ENCODE results near the gene CDH22. TPM values are rescaled to one million over a fixed set of nuclear protein-coding genes. Genes with fewer than 3 reads are reported as not detected.

The CDH22 gene
- total and polyA plus RNA-seq, 10 of the 15 experiments (the other 5 are each of a cell fraction or from before 2014, with no cell fraction given), result not detected

DNA sequence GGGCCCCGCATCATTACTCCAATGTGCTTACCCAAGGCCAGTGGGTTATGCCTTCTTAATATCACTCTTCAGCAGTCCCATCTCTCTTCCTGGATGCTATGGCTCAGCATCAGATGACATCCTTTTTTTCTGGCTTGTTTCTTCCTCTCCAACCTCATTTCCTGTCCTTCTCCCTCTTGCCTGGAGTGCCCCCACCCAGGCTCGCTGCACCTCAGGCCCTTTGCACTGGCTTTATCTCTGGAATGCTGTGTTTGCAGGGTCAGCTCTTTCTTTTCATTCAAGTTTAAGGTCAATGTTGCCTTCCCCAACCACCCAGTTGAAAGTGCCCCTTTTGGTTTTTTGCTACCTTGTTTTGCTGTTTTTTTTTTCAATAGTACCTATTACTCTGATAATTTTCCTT, 153.5 kb downstream of the CDH22 start (continued):
- TF ChIP-seq, protein P1, sequence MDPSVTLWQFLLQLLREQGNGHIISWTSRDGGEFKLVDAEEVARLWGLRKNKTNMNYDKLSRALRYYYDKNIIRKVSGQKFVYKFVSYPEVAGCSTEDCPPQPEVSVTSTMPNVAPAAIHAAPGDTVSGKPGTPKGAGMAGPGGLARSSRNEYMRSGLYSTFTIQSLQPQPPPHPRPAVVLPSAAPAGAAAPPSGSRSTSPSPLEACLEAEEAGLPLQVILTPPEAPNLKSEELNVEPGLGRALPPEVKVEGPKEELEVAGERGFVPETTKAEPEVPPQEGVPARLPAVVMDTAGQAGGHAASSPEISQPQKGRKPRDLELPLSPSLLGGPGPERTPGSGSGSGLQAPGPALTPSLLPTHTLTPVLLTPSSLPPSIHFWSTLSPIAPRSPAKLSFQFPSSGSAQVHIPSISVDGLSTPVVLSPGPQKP (IDR thresholded peaks at IDR 0.05; ENCODE audit: low read depth, low read length), result no peak
- TF ChIP-seq BCL11A (IDR thresholded peaks at IDR 0.05; ENCODE audit: low read depth, low read length), result no peak
- TF ChIP-seq KLF5 (IDR thresholded peaks at IDR 0.05; ENCODE audit: partially characterized antibody), result no peak
- no peak for TF ChIP-seq EP300 (IDR thresholded peaks at IDR 0.05; ENCODE audit: borderline replicate concordance in 1 of 2, control insufficient read depth in 1 of 2, low read depth in 2 of 2, low read length in 2 of 2)
- TF ChIP-seq SUPT20H (IDR thresholded peaks at IDR 0.05; ENCODE audit: borderline replicate concordance, control insufficient read depth, low read depth, low read length), result no peak
- no peak for TF ChIP-seq PAX5 (IDR thresholded peaks at IDR 0.05; ENCODE audit: borderline replicate concordance, low read depth, low read length)
- no peak for TF ChIP-seq NR2C2 (IDR thresholded peaks at IDR 0.05; ENCODE audit: borderline replicate concordance, control insufficient read depth, insufficient read length, low read depth)
- TF ChIP-seq, protein P2, sequence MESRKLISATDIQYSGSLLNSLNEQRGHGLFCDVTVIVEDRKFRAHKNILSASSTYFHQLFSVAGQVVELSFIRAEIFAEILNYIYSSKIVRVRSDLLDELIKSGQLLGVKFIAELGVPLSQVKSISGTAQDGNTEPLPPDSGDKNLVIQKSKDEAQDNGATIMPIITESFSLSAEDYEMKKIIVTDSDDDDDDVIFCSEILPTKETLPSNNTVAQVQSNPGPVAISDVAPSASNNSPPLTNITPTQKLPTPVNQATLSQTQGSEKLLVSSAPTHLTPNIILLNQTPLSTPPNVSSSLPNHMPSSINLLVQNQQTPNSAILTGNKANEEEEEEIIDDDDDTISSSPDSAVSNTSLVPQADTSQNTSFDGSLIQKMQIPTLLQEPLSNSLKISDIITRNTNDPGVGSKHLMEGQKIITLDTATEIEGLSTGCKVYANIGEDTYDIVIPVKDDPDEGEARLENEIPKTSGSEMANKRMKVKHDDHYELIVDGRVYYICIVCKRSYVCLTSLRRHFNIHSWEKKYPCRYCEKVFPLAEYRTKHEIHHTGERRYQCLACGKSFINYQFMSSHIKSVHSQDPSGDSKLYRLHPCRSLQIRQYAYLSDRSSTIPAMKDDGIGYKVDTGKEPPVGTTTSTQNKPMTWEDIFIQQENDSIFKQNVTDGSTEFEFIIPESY (IDR thresholded peaks at IDR 0.05), result no peak

DNA sequence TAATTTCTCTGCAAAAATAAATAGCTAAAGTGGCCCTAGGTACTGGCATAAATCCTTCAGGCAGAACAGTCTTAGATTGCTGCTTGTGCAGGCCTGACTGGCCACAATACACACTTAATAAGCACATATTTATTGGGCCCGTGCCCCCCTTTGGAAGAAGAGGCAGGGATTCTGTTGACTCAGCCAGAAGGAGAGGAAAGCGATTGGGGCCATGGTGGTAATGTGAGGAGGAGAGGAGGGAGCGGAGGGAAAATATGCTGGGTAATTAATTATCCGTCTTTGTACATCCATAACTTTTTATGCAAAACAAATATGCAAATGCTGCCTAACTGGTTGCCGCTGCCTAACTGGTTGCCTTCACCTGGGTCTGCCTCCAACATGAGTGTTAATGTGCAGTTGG, 154.0 kb downstream of the CDH22 start:
- no peak for ATAC-seq
- no peak for FAIRE-seq
- intact Hi-C loops (cut with micrococcal nuclease; ENCODE audit: unreplicated experiment) (no loop called here), in situ Hi-C loops (cut with MboI) (no loop called here)
- Histone ChIP-seq H3K79me2 (ENCODE audit: control insufficient read depth, insufficient read depth, low read length) (no peaks in the 10 kb centered on the region), H3K27ac (ENCODE audit: control insufficient read depth, insufficient read depth) (no peak overlapping the region), H3K36me3 (ENCODE audit: control insufficient read depth in 2 of 2, insufficient read depth in 2 of 2, low read length in 1 of 2) (no peaks in the 10 kb centered on the region), H3K9me3 (replicated peaks; ENCODE audit: control insufficient read depth, insufficient read depth, low read length) (no peaks in the 10 kb centered on the region), H3K4me2 (ENCODE audit: control insufficient read depth, insufficient read depth) (no peak overlapping the region), H3K4me1 (ENCODE audit: control insufficient read depth, insufficient read depth, low read length) (no peaks in the 10 kb centered on the region), H3K4me3 (no peak overlapping the region), H2AFZ (ENCODE audit: control insufficient read depth, low read depth, low read length) (no peak overlapping the region), H3K27me3 (replicated peaks in 1 of 2; ENCODE audit: control insufficient read depth in 2 of 2, insufficient read depth in 2 of 2, low read length in 1 of 2) (peaks cover 0 to 1% of the 10 kb centered on the region in 2 experiments; a peak in 2 of 4 replicates), H4K20me1 (ENCODE audit: control insufficient read depth, insufficient read depth) (no peaks in the 10 kb centered on the region), H3K9ac (ENCODE audit: control insufficient read depth, insufficient read depth, low read length) (no peak overlapping the region)
- SMC1A ChIA-PET (ENCODE audit: uncharacterized antibody, unreplicated experiment), result interaction anchor here (1.2 kb wide), 1 partner anchor 68 kb away, joined by 3 read pairs; no protein-coding TSS in a partner anchor
- TF ChIP-seq ASH2L (IDR thresholded peaks at IDR 0.05; ENCODE audit: borderline replicate concordance, low read depth), result no peak
- RAD21 ChIA-PET (ENCODE audit: unreplicated experiment), result interaction anchor here (1.0 kb wide), 1 partner anchor 55 kb away, joined by 3 read pairs; no protein-coding TSS in a partner anchor
- 21% methylated on average over 5 of the region's 5 CpGs for WGBS (ENCODE audit: insufficient coverage, insufficient replicate concordance, low lambda C conversion rate, missing lambda C conversion rate)
- DNase-seq (ENCODE audit: low read depth, low spot score), result no peak
- POLR2A ChIA-PET, result no interaction called here
- CTCF ChIA-PET, result interaction anchor here (1.6 kb wide), 1 partner anchor 22 kb away, joined by 3 read pairs; no protein-coding TSS in a partner anchor
- BruUV-seq (replicated peaks), result no TSS peak

All from GM12878 (cell line).